Mesenchymal stem cell (in vitro differentiated cells and primary cell): ENCODE results near the gene INPP5D.
A peak's percentile ranks its signal among the peaks of the same experiment; 100 is the strongest.

ENCODE experiments used
- DNase-seq: peaks from one replicate; pipeline ENCODE4 v3.0.0-alpha.2; 2013
- H2AFZ ChIP-seq: one replicate; pipeline ENCODE4 v1.6.1; 2013; ENCODE audit warnings: low read depth, mild to moderate bottlenecking, control low read depth, inconsistent platforms, low read length, moderate library complexity
- H2AK5ac ChIP-seq: 2 replicates; pipeline ENCODE4 v1.6.1; 2013; ENCODE audit warnings: low read length, moderate library complexity, mild to moderate bottlenecking, inconsistent platforms; ENCODE audit not compliant: severe bottlenecking
- H2BK120ac ChIP-seq: one replicate; pipeline ENCODE4 v1.6.1; 2013; ENCODE audit warnings: low read depth, mild to moderate bottlenecking, inconsistent platforms, low read length, moderate library complexity
- H2BK12ac ChIP-seq, 2 experiments: one replicate each; pipeline ENCODE4 v1.6.1; 2013; ENCODE audit warnings: inconsistent platforms in 2 of 2, low read length in 2 of 2, mild to moderate bottlenecking in 2 of 2, moderate library complexity in 2 of 2, control low read depth in 1 of 2
- H2BK15ac ChIP-seq: one replicate; pipeline ENCODE4 v1.6.1; 2013; ENCODE audit warnings: mild to moderate bottlenecking, low read depth, inconsistent platforms; ENCODE audit not compliant: poor library complexity, severe bottlenecking
- H2BK5ac ChIP-seq: 2 replicates; pipeline ENCODE4 v1.6.1; 2013; ENCODE audit warnings: low read depth, mild to moderate bottlenecking, low read length, control low read depth, inconsistent platforms; ENCODE audit not compliant: poor library complexity, severe bottlenecking
- H3K14ac ChIP-seq, 2 experiments: one replicate each; pipeline ENCODE4 v1.6.1; 2013; ENCODE audit warnings: inconsistent platforms in 2 of 2, low read length in 2 of 2, control low read depth in 1 of 2, mild to moderate bottlenecking in 1 of 2, moderate library complexity in 1 of 2
- H3K18ac ChIP-seq, 2 experiments: one replicate each; pipeline ENCODE4 v1.6.1; 2013; ENCODE audit warnings: inconsistent platforms in 2 of 2, low read length in 2 of 2, control low read depth in 1 of 2, low read depth in 1 of 2, mild to moderate bottlenecking in 1 of 2
- H3K23ac ChIP-seq, 2 experiments: one replicate each; pipeline ENCODE4 v1.6.1; 2013; ENCODE audit warnings: inconsistent platforms in 2 of 2, low read length in 2 of 2, mild to moderate bottlenecking in 2 of 2, moderate library complexity in 2 of 2, control low read depth in 1 of 2
- H3K27ac ChIP-seq: 2 replicates; pipeline ENCODE4 v1.5.1; 2013; ENCODE audit warnings: mild to moderate bottlenecking, moderate library complexity, low read length, control low read depth, inconsistent platforms; ENCODE audit not compliant: poor library complexity, severe bottlenecking
- H3K27me3 ChIP-seq, 2 experiments: 2 replicates each; pipeline versions ENCODE4 v1.6.1 to v1.7.0; 2013; ENCODE audit warnings: low read length in 2 of 2, mild to moderate bottlenecking in 2 of 2, moderate library complexity in 2 of 2, control low read depth in 1 of 2, inconsistent platforms in 1 of 2; ENCODE audit not compliant: control insufficient read depth in 1 of 2, insufficient read depth in 1 of 2
- H3K36me3 ChIP-seq, 2 experiments: 2 replicates each; pipeline versions ENCODE4 v1.6.1 to v1.7.0; 2013; ENCODE audit warnings: low read length in 2 of 2, control low read depth in 1 of 2, inconsistent platforms in 1 of 2, low read depth in 1 of 2, mild to moderate bottlenecking in 1 of 2; ENCODE audit not compliant: insufficient read depth in 2 of 2, control insufficient read depth in 1 of 2
- H3K4ac ChIP-seq, 2 experiments: one replicate each; pipeline ENCODE4 v1.6.1; 2013; ENCODE audit warnings: inconsistent platforms in 2 of 2, low read length in 2 of 2, mild to moderate bottlenecking in 2 of 2, moderate library complexity in 2 of 2, control low read depth in 1 of 2, low read depth in 1 of 2
- H3K4me1 ChIP-seq: 2 replicates; pipeline ENCODE4 v1.6.1; 2013; ENCODE audit warnings: low read depth, low read length, control low read depth; ENCODE audit not compliant: control insufficient read depth, insufficient read depth
- H3K4me2 ChIP-seq: 2 replicates; pipeline ENCODE4 v1.6.1; 2013; ENCODE audit warnings: low read length, mild to moderate bottlenecking, inconsistent platforms; ENCODE audit not compliant: poor library complexity, severe bottlenecking
- H3K4me3 ChIP-seq, 2 experiments: 2 replicates each; pipeline versions ENCODE4 v1.5.1 to v1.7.0; 2013; ENCODE audit warnings: low read length in 2 of 2, mild to moderate bottlenecking in 2 of 2, control low read depth in 1 of 2, low read depth in 1 of 2; ENCODE audit not compliant: insufficient read depth in 1 of 2
- H3K79me1 ChIP-seq: replicated peaks from 2 replicates; pipeline ENCODE4 v1.6.1; 2013; ENCODE audit warnings: mild to moderate bottlenecking, control low read depth, low read length, inconsistent platforms; ENCODE audit not compliant: poor library complexity, severe bottlenecking
- H3K9ac ChIP-seq: 2 replicates; pipeline ENCODE4 v1.7.0; 2013; ENCODE audit warnings: mild to moderate bottlenecking, low read length, moderate library complexity
- H3K9me3 ChIP-seq: 2 replicates; pipeline ENCODE4 v1.7.0; 2013; ENCODE audit warnings: mild to moderate bottlenecking, low read length; ENCODE audit not compliant: control insufficient read depth
- H4K8ac ChIP-seq: one replicate; pipeline ENCODE4 v1.6.1; 2013; ENCODE audit warnings: inconsistent platforms, mild to moderate bottlenecking, low read length, moderate library complexity
- H4K91ac ChIP-seq: one replicate; pipeline ENCODE4 v1.6.1; 2013; ENCODE audit warnings: mild to moderate bottlenecking, low read length, inconsistent platforms
- WGBS: methylation state at CpG from one replicate; pipeline ENCODE4 v1.1.7; 2013; ENCODE audit warnings: mixed read lengths; 5-methylcytosine and 5-hydroxymethylcytosine counted together

Gene INPP5D

DNA sequence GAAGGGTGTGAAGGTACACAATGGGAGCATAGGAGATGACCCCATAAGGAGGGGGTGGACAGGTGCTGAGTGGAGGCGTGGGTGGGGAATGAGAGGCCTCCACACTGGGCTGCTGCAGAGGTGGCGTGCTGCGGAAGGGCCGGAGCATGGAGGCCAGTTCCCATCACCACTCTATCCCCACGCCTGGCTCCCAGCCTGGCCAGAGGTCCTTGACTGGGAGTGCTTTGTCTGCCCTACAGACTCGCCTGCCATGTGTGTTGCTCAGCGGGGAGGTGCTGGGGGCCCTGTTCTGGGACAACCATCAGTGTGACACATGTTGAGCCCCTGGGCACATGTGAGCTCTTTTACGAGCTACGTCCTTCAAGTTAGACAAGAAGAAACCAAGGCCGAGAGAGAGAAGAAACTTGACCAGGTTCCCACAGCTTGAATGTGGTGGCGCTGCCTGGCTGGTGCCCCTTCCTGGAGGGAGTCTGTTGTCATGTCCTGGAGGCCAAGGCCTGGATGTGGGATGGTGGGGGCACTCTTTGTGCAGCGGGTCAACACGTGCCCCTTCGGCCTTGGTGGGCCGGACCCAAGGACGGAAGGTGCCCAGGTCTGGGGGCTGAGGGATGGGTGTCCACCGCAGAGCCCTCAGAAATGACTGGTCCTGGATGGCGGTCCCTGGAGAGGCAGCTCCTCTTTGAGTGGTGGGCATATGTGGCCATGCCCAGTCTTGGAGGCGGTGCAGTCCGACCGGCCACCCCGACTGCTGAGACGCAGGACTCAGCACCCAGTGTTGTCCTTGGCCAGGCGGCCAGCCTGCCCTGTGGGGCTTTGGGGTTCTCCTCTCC lies 1.2 kb upstream of the INPP5D start:
- Histone ChIP-seq H3K9ac (no peak overlapping the region), H3K14ac (no peak overlapping the region), H3K4me2 (no peak overlapping the region), H2AFZ (no peak overlapping the region), H3K18ac (no peak overlapping the region), H3K27me3 (peaks cover 12 to 26% of the 10 kb centered on the region in 2 experiments), H3K4me1 (peaks cover 6% of the 10 kb centered on the region), H3K36me3 (no peaks in the 10 kb centered on the region), H2BK120ac (no peak overlapping the region), H2AK5ac (no peak overlapping the region), H2BK15ac (no peak overlapping the region), H2BK12ac (no peak overlapping the region), H3K9me3 (no peaks in the 10 kb centered on the region), H3K79me1 (no peaks in the 10 kb centered on the region), H4K8ac (no peak overlapping the region), H4K91ac (no peak overlapping the region), H3K4me3 (no peak overlapping the region), H3K4ac (no peak overlapping the region), H3K23ac (no peak overlapping the region), H3K27ac (no peak overlapping the region), H2BK5ac (no peak overlapping the region)
- WGBS: 89% methylated on average over 24 of the region's 24 CpGs
- no peak for DNase-seq

DNA sequence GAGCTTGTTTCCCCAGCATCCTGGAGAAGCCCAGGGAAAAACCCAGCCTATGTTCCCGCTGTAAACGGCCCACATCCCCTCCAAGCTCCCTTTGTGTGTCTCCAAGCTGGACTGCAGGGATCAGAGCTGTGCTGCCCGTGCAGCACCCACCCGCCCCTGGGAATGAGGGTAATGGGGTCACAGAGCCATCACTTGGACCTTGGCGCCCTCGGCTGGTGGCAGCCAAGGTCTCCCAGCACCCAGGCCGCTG lies 670 bp upstream of the INPP5D start:
- H3K4me1 ChIP-seq: peaks cover 4% of the 10 kb centered on the region
- no peak overlapping the region for H4K8ac ChIP-seq
- H2AK5ac ChIP-seq: no peak overlapping the region
- H3K4ac ChIP-seq: no peak overlapping the region
- no peak overlapping the region for H2BK12ac ChIP-seq
- H3K79me1 ChIP-seq: no peaks in the 10 kb centered on the region
- H3K9ac ChIP-seq: no peak overlapping the region
- H4K91ac ChIP-seq: no peak overlapping the region
- peaks cover 7 to 21% of the 10 kb centered on the region in 2 experiments for H3K27me3 ChIP-seq
- no peak overlapping the region for H2BK15ac ChIP-seq
- H3K23ac ChIP-seq: no peak overlapping the region
- DNase-seq: no peak
- no peak overlapping the region for H3K14ac ChIP-seq
- no peak overlapping the region for H3K4me2 ChIP-seq
- no peak overlapping the region for H3K27ac ChIP-seq
- H3K9me3 ChIP-seq: no peaks in the 10 kb centered on the region
- 88% methylated on average over 7 of the region's 7 CpGs for WGBS
- no peak overlapping the region for H2BK120ac ChIP-seq
- no peak overlapping the region for H3K4me3 ChIP-seq
- no peaks in the 10 kb centered on the region for H3K36me3 ChIP-seq
- no peak overlapping the region for H3K18ac ChIP-seq
- no peak overlapping the region for H2BK5ac ChIP-seq
- no peak overlapping the region for H2AFZ ChIP-seq

DNA sequence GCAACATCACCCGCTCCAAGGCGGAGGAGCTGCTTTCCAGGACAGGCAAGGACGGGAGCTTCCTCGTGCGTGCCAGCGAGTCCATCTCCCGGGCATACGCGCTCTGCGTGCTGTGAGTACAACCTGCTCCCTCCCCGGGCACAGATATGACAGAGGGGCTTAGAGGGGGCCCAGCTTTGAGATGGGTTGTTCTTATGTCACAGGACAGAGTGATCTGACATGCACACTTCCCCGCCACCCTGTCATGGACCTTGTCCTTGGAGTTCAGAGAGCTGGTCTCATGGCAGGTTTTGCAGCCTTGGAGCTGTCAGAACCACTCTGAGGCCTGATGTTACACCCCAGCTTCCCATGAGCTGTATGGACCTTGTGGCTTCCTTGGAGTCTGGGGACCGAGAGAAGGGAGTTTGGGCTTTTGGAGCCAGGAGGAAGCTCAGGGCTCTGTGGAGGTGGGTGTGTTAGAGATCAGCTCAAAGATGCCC lies 398 bp downstream of the INPP5D start:
- H2BK5ac ChIP-seq: no peak overlapping the region
- no peak overlapping the region for H2AFZ ChIP-seq
- no peak overlapping the region for H3K4ac ChIP-seq
- H3K36me3 ChIP-seq: no peaks in the 10 kb centered on the region
- peaks cover 0 to 11% of the 10 kb centered on the region in 2 experiments for H3K27me3 ChIP-seq
- H2BK15ac ChIP-seq: no peak overlapping the region
- H3K27ac ChIP-seq: no peak overlapping the region
- no peak overlapping the region for H3K9ac ChIP-seq
- DNase-seq: no peak
- H4K8ac ChIP-seq: no peak overlapping the region
- no peaks in the 10 kb centered on the region for H3K9me3 ChIP-seq
- H3K4me2 ChIP-seq: no peak overlapping the region
- H3K14ac ChIP-seq: no peak overlapping the region
- WGBS: 95% methylated on average over 13 of the region's 13 CpGs
- H3K18ac ChIP-seq: no peak overlapping the region
- H2BK12ac ChIP-seq: no peak overlapping the region
- peak overlapping the region; percentile 54 for H4K91ac ChIP-seq
- H2BK120ac ChIP-seq: no peak overlapping the region
- no peak overlapping the region for H3K23ac ChIP-seq
- H2AK5ac ChIP-seq: no peak overlapping the region
- H3K79me1 ChIP-seq: no peaks in the 10 kb centered on the region
- H3K4me3 ChIP-seq: no peak overlapping the region
- peaks cover 4% of the 10 kb centered on the region for H3K4me1 ChIP-seq

DNA sequence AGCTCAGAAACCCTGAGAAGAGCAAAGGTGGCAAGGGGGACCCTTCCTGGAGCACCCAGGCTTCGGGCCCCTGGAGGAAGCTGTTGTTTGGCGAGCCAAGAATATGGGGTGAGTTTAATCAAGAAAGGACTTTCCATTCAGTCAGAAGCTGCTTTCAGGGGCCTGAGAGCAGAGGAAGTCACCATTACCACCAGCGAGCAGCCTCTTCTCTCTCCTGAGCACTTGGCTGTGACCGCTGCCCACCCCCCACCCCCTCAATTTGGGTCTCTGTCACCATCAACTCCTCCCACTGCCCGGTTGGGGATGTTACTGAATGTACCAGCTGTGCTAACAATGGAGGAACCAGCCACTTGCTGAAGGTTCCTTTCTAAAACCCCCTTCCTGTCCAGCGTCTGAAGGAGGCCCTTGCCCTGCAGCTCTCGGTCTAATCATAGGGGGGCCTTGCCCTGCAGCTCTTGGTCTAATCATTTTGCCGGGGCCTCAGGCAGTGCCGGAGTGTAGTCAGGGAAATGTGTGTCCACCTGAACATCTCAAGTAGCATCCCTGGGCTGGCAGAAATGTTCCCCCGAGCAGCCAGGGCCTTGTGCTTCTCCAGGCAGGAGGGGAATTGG lies 943 bp downstream of the INPP5D start:
- H2BK120ac ChIP-seq: no peak overlapping the region
- H3K4me1 ChIP-seq: peaks cover 4% of the 10 kb centered on the region
- H4K8ac ChIP-seq: no peak overlapping the region
- no peak overlapping the region for H3K23ac ChIP-seq
- H3K9ac ChIP-seq: no peak overlapping the region
- H2AK5ac ChIP-seq: no peak overlapping the region
- no peak overlapping the region for H4K91ac ChIP-seq
- no peak overlapping the region for H2BK12ac ChIP-seq
- no peak overlapping the region for H3K27ac ChIP-seq
- H3K36me3 ChIP-seq: no peaks in the 10 kb centered on the region
- H3K14ac ChIP-seq: no peak overlapping the region
- H2AFZ ChIP-seq: no peak overlapping the region
- H3K4me3 ChIP-seq: no peak overlapping the region
- H3K4me2 ChIP-seq: no peak overlapping the region
- WGBS: 80% methylated on average over 10 of the region's 10 CpGs
- no peak overlapping the region for H3K18ac ChIP-seq
- H2BK15ac ChIP-seq: no peak overlapping the region
- H3K79me1 ChIP-seq: no peaks in the 10 kb centered on the region
- no peak overlapping the region for H3K4ac ChIP-seq
- no peaks in the 10 kb centered on the region for H3K9me3 ChIP-seq
- peaks cover 0 to 11% of the 10 kb centered on the region in 2 experiments for H3K27me3 ChIP-seq
- DNase-seq: no peak
- H2BK5ac ChIP-seq: no peak overlapping the region
